Hepatocyte (in vitro differentiated cells): ENCODE results near the gene PRC1.

Source experiments
- CTCF ChIP-seq: fragments of 200-600 bp; sonication (generic); IDR thresholded peaks from 2 replicates; pipeline ENCODE4 v1.5.1; 2016; ENCODE audit warnings: antibody characterized with exemption, mild to moderate bottlenecking; ENCODE audit not compliant: poor library complexity
- EZH2 ChIP-seq: fragments of 200-600 bp; sonication (generic); IDR thresholded peaks from 2 replicates; pipeline ENCODE4 v1.6.1; 2016; ENCODE audit warnings: antibody characterized with exemption, mild to moderate bottlenecking, borderline replicate concordance

- no peak for TF ChIP-seq CTCF
- TF ChIP-seq EZH2: no peak
These were observed 23.8 kb upstream of the PRC1 start for GRCh38 chr15:91018158-91018557.
